ENCODE measurements around the gene MEIS3.

MEIS3 gene

DNA sequence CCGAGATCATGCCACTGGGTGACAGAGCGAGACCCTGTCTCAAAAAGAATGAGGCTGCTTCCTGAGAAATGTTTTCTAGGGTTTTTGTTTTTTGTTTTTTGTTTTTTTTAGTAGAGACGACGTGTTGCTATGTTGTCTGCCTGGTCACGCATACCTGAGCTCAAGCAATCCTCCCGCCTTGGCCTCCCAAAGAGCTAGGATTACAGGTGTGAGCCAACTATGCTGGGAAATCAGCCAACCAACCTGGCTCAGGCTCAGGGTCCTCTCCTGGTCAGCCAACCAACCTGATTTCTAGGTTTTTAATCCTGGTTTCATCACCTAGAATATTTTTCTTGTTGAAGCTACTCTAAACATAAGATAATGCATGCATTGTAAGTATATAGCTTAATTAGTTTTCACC lies 62.4 kb downstream of the MEIS3 start:
- DNase-seq, result no peak

DNA sequence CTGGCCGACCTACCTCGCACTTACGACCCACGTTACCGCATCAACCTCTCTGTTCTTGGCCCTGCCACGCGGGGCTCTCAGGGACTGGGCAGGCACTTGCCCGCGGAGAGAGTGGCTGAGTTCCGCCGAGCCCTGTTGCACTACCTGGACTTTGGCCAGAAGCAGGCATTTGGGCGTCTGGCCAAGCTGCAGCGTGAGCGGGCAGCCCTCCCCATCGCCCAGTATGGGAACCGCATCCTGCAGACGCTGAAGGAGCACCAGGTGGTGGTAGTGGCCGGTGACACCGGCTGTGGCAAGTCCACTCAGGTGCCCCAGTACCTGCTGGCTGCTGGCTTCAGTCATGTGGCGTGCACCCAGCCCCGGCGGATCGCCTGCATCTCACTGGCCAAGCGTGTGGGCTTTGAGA lies 66.0 kb downstream of the MEIS3 start:
- no peak for DNase-seq
